ENCODE data around the gene DDX54.
"Not testable (repeated sequence)": the region's sequence is repeated elsewhere in the genome, so short reads cannot be mapped to it uniquely, and the experiment has no call there.

The DDX54 gene

GRCh38 chr12:113208041-113208934, 23.0 kb upstream of the DDX54 start:
- Histone ChIP-seq H3K27me3 (ENCODE audit: control insufficient read depth, insufficient read depth, low read length) (no peaks in the 10 kb centered on the region), H3K4me2 (ENCODE audit: low read length) (no peak overlapping the region), H3K36me3 (ENCODE audit: insufficient read depth, low read length) (no peaks in the 10 kb centered on the region), H3K9me3 (replicated peaks; ENCODE audit: low read length) (no peaks in the 10 kb centered on the region), H3K4me3 (ENCODE audit: low read length) (no peak overlapping the region), H3K4me1 (ENCODE audit: control insufficient read depth, insufficient read depth, low read length) (peaks cover 6% of the 10 kb centered on the region), H3K9ac (ENCODE audit: low read depth, low read length) (no peak overlapping the region)

- Histone ChIP-seq H3K4me2 (ENCODE audit: low read length) (no peak overlapping the region), H3K27me3 (ENCODE audit: control insufficient read depth, insufficient read depth, low read length) (no peaks in the 10 kb centered on the region), H3K4me3 (ENCODE audit: low read length) (no peak overlapping the region), H3K9ac (ENCODE audit: low read depth, low read length) (no peak overlapping the region), H3K36me3 (ENCODE audit: insufficient read depth, low read length) (no peaks in the 10 kb centered on the region), H3K4me1 (ENCODE audit: control insufficient read depth, insufficient read depth, low read length) (peaks cover 6% of the 10 kb centered on the region), H3K9me3 (replicated peaks; ENCODE audit: low read length) (no peaks in the 10 kb centered on the region)
Observed at GRCh38 chr12:113207613-113208040, 22.3 kb upstream of the DDX54 start.

- H3K9me3 ChIP-seq (replicated peaks; ENCODE audit: low read length); H3K4me3 ChIP-seq (ENCODE audit: low read length); H3K27me3 ChIP-seq (ENCODE audit: control insufficient read depth, insufficient read depth, low read length); H3K36me3 ChIP-seq (ENCODE audit: insufficient read depth, low read length); H3K9ac ChIP-seq (ENCODE audit: low read depth, low read length); H3K4me2 ChIP-seq (ENCODE audit: low read length); H3K4me1 ChIP-seq (ENCODE audit: control insufficient read depth, insufficient read depth, low read length): not testable (repeated sequence)
Observed at GRCh38 chr12:113206802-113207201, 21.5 kb upstream of the DDX54 start.

GRCh38 chr12:113204804-113205203, 19.5 kb upstream of the DDX54 start:
- H3K9me3 ChIP-seq (replicated peaks; ENCODE audit: low read length): no peaks in the 10 kb centered on the region
- peaks cover 6% of the 10 kb centered on the region for H3K4me1 ChIP-seq (ENCODE audit: control insufficient read depth, insufficient read depth, low read length)
- no peak overlapping the region for H3K4me2 ChIP-seq (ENCODE audit: low read length)
- no peaks in the 10 kb centered on the region for H3K36me3 ChIP-seq (ENCODE audit: insufficient read depth, low read length)
- no peak overlapping the region for H3K4me3 ChIP-seq (ENCODE audit: low read length)
- no peak overlapping the region for H3K9ac ChIP-seq (ENCODE audit: low read depth, low read length)
- H3K27me3 ChIP-seq (ENCODE audit: control insufficient read depth, insufficient read depth, low read length): no peaks in the 10 kb centered on the region

- no peak overlapping the region for H3K4me3 ChIP-seq (ENCODE audit: low read length)
- no peak overlapping the region for H3K4me2 ChIP-seq (ENCODE audit: low read length)
- H3K4me1 ChIP-seq (ENCODE audit: control insufficient read depth, insufficient read depth, low read length): peaks cover 6% of the 10 kb centered on the region
- no peaks in the 10 kb centered on the region for H3K27me3 ChIP-seq (ENCODE audit: control insufficient read depth, insufficient read depth, low read length)
- no peak overlapping the region for H3K9ac ChIP-seq (ENCODE audit: low read depth, low read length)
- no peaks in the 10 kb centered on the region for H3K9me3 ChIP-seq (replicated peaks; ENCODE audit: low read length)
- H3K36me3 ChIP-seq (ENCODE audit: insufficient read depth, low read length): no peaks in the 10 kb centered on the region
Observed at GRCh38 chr12:113203852-113204760, 18.8 kb upstream of the DDX54 start.

GRCh38 chr12:113202300-113203075, 17.2 kb upstream of the DDX54 start:
- Histone ChIP-seq H3K27me3 (ENCODE audit: control insufficient read depth, insufficient read depth, low read length) (no peaks in the 10 kb centered on the region), H3K36me3 (ENCODE audit: insufficient read depth, low read length) (no peaks in the 10 kb centered on the region), H3K4me2 (ENCODE audit: low read length) (no peak overlapping the region), H3K9me3 (replicated peaks; ENCODE audit: low read length) (no peaks in the 10 kb centered on the region), H3K4me3 (ENCODE audit: low read length) (no peak overlapping the region), H3K4me1 (ENCODE audit: control insufficient read depth, insufficient read depth, low read length) (peaks cover 5% of the 10 kb centered on the region), H3K9ac (ENCODE audit: low read depth, low read length) (no peak overlapping the region)

GRCh38 chr12:113201187-113202177, 16.2 kb upstream of the DDX54 start:
- no peaks in the 10 kb centered on the region for H3K27me3 ChIP-seq (ENCODE audit: control insufficient read depth, insufficient read depth, low read length)
- no peak overlapping the region for H3K4me2 ChIP-seq (ENCODE audit: low read length)
- no peak overlapping the region for H3K9ac ChIP-seq (ENCODE audit: low read depth, low read length)
- no peaks in the 10 kb centered on the region for H3K9me3 ChIP-seq (replicated peaks; ENCODE audit: low read length)
- peaks cover 5% of the 10 kb centered on the region for H3K4me1 ChIP-seq (ENCODE audit: control insufficient read depth, insufficient read depth, low read length)
- H3K36me3 ChIP-seq (ENCODE audit: insufficient read depth, low read length): no peaks in the 10 kb centered on the region
- no peak overlapping the region for H3K4me3 ChIP-seq (ENCODE audit: low read length)

- Histone ChIP-seq H3K9me3 (replicated peaks; ENCODE audit: low read length) (no peaks in the 10 kb centered on the region), H3K4me1 (ENCODE audit: control insufficient read depth, insufficient read depth, low read length) (peaks cover 12% of the 10 kb centered on the region), H3K4me3 (ENCODE audit: low read length) (no peak overlapping the region), H3K4me2 (ENCODE audit: low read length) (no peak overlapping the region), H3K9ac (ENCODE audit: low read depth, low read length) (no peak overlapping the region), H3K36me3 (ENCODE audit: insufficient read depth, low read length) (no peaks in the 10 kb centered on the region), H3K27me3 (ENCODE audit: control insufficient read depth, insufficient read depth, low read length) (no peaks in the 10 kb centered on the region)
Observed at GRCh38 chr12:113200021-113200797, 14.9 kb upstream of the DDX54 start.

- no peaks in the 10 kb centered on the region for H3K27me3 ChIP-seq (ENCODE audit: control insufficient read depth, insufficient read depth, low read length)
- no peak overlapping the region for H3K4me2 ChIP-seq (ENCODE audit: low read length)
- H3K9ac ChIP-seq (ENCODE audit: low read depth, low read length): no peak overlapping the region
- H3K9me3 ChIP-seq (replicated peaks; ENCODE audit: low read length): no peaks in the 10 kb centered on the region
- H3K4me3 ChIP-seq (ENCODE audit: low read length): no peak overlapping the region
- H3K36me3 ChIP-seq (ENCODE audit: insufficient read depth, low read length): no peaks in the 10 kb centered on the region
- H3K4me1 ChIP-seq (ENCODE audit: control insufficient read depth, insufficient read depth, low read length): peaks cover 31% of the 10 kb centered on the region
Observed at GRCh38 chr12:113198296-113198695, 13.0 kb upstream of the DDX54 start.
